ENCODE data around the gene BICRA. TPM values are rescaled to one million over a fixed set of nuclear protein-coding genes. Genes with fewer than 3 reads are reported as not detected.
A peak's percentile ranks its signal among the peaks of the same experiment; 100 is the strongest.

The BICRA gene
- total RNA-seq, 1 experiment from 2014 or later = 14.4 TPM

DNA sequence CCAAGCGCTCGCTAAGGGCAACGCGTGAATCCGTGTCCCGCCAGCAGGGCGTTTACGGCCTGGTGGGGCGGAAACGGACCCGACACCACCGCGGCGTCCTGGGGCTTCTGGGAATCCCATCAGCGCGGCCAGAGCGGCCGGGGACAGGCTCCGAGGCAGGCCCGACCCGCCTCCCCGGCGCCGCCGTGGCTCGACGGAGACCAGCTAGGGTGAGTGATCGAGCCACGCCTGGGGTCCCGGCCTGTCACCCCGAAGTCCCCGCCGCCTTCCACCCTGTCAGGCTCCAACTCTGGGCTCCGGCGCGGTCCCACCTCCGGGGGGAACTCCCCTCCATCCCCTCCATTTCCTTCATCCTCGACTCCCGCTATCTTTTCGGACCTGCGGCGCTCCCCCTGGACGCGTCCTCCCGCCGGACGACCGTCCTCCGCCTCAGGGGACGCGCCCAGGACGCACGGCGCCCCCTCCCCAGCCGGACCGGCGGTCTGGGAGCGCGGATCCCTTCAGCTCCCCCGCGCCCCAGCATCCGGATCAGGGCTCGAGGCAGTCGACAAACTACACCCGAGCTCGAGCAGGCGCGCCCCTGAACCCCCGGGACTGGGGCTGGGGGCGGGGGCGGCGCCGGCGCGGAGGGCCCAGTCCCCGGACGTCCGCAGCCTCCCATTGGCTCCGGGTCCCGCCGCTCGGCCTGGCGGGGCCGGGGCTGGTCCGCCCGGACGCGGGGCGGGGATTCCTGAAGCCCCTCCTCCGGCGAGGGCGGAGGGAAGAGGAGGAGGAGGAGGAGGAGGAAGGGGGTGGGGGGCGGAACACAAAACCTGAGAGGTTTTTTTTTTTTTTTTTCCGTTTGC is 638 bp upstream of the BICRA start:
- intact Hi-C loops (cut with micrococcal nuclease; ENCODE audit: unreplicated experiment) = loop anchor here (1.0 to 10.0 kb wide), 6 partner anchors 8 to 333 kb away; partner anchors contain the start of genes INAFM1 and NAPA
- Histone ChIP-seq H2AFZ (peak overlapping the region; percentile 97), H3K27ac (peak overlapping the region; percentile 68), H3K9me2 (ENCODE audit: insufficient read depth) (no peaks in the 10 kb centered on the region), H3K4me2 (peak overlapping the region; percentile 74), H3K9me3 (ENCODE audit: insufficient read depth, low read depth) (no peaks in the 10 kb centered on the region), H4K20me1 (ENCODE audit: insufficient read depth) (peaks cover 13% of the 10 kb centered on the region), H3K36me3 (ENCODE audit: low read depth) (no peaks in the 10 kb centered on the region), H3F3A (ENCODE audit: insufficient read depth, low read depth) (peaks cover 16% of the 10 kb centered on the region), H3K4me1 (replicated peaks; ENCODE audit: insufficient read depth) (peaks cover 11% of the 10 kb centered on the region; the same call in 1 of the 2 replicates), H3K79me2 (ENCODE audit: low read depth) (peaks cover 58% of the 10 kb centered on the region), H3K4me3 (peak overlapping the region; percentile 100), H3K27me3 (ENCODE audit: insufficient read depth, low read depth) (no peaks in the 10 kb centered on the region)
- TF ChIP-seq, protein P1, sequence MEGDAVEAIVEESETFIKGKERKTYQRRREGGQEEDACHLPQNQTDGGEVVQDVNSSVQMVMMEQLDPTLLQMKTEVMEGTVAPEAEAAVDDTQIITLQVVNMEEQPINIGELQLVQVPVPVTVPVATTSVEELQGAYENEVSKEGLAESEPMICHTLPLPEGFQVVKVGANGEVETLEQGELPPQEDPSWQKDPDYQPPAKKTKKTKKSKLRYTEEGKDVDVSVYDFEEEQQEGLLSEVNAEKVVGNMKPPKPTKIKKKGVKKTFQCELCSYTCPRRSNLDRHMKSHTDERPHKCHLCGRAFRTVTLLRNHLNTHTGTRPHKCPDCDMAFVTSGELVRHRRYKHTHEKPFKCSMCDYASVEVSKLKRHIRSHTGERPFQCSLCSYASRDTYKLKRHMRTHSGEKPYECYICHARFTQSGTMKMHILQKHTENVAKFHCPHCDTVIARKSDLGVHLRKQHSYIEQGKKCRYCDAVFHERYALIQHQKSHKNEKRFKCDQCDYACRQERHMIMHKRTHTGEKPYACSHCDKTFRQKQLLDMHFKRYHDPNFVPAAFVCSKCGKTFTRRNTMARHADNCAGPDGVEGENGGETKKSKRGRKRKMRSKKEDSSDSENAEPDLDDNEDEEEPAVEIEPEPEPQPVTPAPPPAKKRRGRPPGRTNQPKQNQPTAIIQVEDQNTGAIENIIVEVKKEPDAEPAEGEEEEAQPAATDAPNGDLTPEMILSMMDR (conservative IDR thresholded peaks at IDR 0.05) = peak; percentile 21; the same call in 1 of the 2 replicates
- no peak for TF ChIP-seq EZH2 (IDR thresholded peaks at IDR 0.05; ENCODE audit: low read depth)
- peak; percentile 80 to 98 for DNase-seq
- BruUV-seq (replicated peaks) = no TSS peak
- CTCF ChIA-PET = interaction anchor here (0.6 to 0.7 kb wide), 2 partner anchors 15 to 92 kb away, joined by 3 to 4 read pairs; no protein-coding TSS in a partner anchor
- POLR2A ChIA-PET (ENCODE audit: unreplicated experiment) = interaction anchor here (0.6 to 0.7 kb wide), 2 partner anchors 19 to 93 kb away, joined by 3 read pairs; no protein-coding TSS in a partner anchor

DNA sequence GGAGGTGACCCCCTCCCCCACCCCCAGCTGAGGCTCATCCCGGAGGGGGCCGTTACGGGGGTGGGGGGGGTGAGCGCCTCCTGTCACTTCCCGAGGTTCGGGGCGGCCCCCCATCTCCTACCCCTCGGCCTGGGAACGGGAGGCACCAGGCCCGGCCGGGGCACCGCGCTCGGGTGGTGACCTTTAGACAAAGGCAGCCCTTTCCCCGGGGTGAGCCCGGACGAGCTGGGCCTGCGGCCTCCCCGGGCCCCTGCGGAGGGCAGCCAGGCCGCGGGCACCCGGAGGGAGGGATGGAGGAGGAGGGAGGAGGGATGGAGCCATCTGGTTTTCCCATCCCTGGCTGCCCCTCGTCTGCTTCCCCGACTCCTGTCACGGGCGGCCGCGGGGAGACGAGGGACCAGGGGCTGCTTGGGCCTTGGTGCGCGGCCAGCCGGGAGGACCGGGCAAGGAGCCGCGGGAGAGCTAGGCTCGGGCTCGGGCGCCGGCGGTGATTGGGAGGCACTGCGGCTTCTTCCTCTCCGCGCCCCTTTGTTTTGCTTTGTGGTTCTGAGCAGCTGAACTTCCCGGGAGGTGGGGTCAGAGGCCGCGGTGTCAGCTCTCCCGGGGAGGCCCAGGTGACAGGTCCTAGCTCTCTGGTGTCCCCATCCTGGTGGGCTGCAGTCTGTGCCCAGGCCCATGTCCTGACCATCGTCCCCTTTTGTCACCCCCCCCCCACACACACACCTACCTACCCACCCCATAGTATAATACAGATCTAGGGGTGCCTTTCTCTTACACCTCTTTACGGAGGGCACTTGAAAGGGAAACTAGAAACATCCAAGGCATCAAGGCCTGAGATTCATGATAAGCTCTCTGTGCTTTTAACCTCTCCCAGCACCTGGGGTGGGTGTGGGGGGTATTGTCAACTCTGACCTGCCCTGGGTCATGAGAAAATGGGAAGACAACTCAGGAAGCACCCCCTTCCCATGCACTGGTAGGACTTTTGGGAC is 1.3 kb downstream of the BICRA start:
- peaks cover 22% of the 10 kb centered on the region for H3F3A ChIP-seq (ENCODE audit: insufficient read depth, low read depth)
- no peaks in the 10 kb centered on the region for H3K27me3 ChIP-seq (ENCODE audit: insufficient read depth, low read depth)
- H3K9me2 ChIP-seq (ENCODE audit: insufficient read depth) = no peaks in the 10 kb centered on the region
- peak overlapping the region; percentile 100 for H3K4me3 ChIP-seq
- H3K36me3 ChIP-seq (ENCODE audit: low read depth) = no peaks in the 10 kb centered on the region; the same call in 1 of the 2 replicates
- H3K27ac ChIP-seq = peak overlapping the region; percentile 73
- H3K4me2 ChIP-seq = peak overlapping the region; percentile 85
- no peak for TF ChIP-seq EZH2 (IDR thresholded peaks at IDR 0.05; ENCODE audit: low read depth)
- TF ChIP-seq, protein P1 (conservative IDR thresholded peaks at IDR 0.05) = no peak
- no TSS peak for BruUV-seq (replicated peaks)
- ChIA-PET CTCF (interaction anchor here (0.6 kb wide), 3 partner anchors 97 to 456 kb away, joined by 3 to 20 read pairs (median 3); no protein-coding TSS in a partner anchor), POLR2A (ENCODE audit: unreplicated experiment) (interaction anchor here (0.6 kb wide), 1 partner anchor 38 kb away, joined by 3 read pairs; no protein-coding TSS in a partner anchor)
- H3K4me1 ChIP-seq (replicated peaks; ENCODE audit: insufficient read depth) = peaks cover 11% of the 10 kb centered on the region; the same call in 1 of the 2 replicates
- peak in 1 of 2 experiments; percentile 41 for DNase-seq
- peak overlapping the region; percentile 67 for H2AFZ ChIP-seq
- intact Hi-C loops (cut with micrococcal nuclease; ENCODE audit: unreplicated experiment) = loop anchor here (2.0 to 10.0 kb wide), 2 partner anchors 173 to 335 kb away; partner anchors contain the start of gene INAFM1
- H4K20me1 ChIP-seq (ENCODE audit: insufficient read depth) = peaks cover 32% of the 10 kb centered on the region
- peaks cover 78% of the 10 kb centered on the region for H3K79me2 ChIP-seq (ENCODE audit: low read depth)
- H3K9me3 ChIP-seq (ENCODE audit: insufficient read depth, low read depth) = no peaks in the 10 kb centered on the region
